Esophagus squamous epithelium (tissue), 4 donors: ENCODE data around the gene OPA3.

Source experiments
- CTCF ChIP-seq, 6 experiments: fragments of 450-650 bp in 4 of 6; fragments of 200-600 bp in 2 of 6; sonication (generic) in 2 of 6; IDR thresholded peaks; one replicate each; pipeline ENCODE4 v1.5.1; 2016 to 2019; ENCODE audit warnings: antibody characterized with exemption in 6 of 6, mild to moderate bottlenecking in 4 of 6, moderate library complexity in 4 of 6
- POLR2A ChIP-seq, 4 donors: fragments of 450-650 bp; IDR thresholded peaks; one replicate each; pipeline ENCODE4 v1.6.1; 2017; ENCODE audit warnings: antibody characterized with exemption in 4 of 4, mild to moderate bottlenecking in 4 of 4, moderate library complexity in 3 of 4

- TF ChIP-seq POLR2A (IDR thresholded peaks at IDR 0.05) (no peak), CTCF (IDR thresholded peaks at IDR 0.05) (no peak)
Measured at GRCh38 chr19:45483033-45483432, 101.6 kb downstream of the OPA3 start.
